GM23338 (cell line): ENCODE measurements around the gene GRM2. TPM values are rescaled to one million over a fixed set of nuclear protein-coding genes. Genes with fewer than 3 reads are reported as not detected.

ENCODE experiments used
- ATAC-seq: fragments of 200-7000 bp; cut with Tn5 transposase; 3 replicates; pipeline ENCODE4 v1.9.1; 2020
- DNase-seq: peaks from one replicate; pipeline ENCODE4 v3.0.0-alpha.2; 2015; ENCODE audit warnings: low spot score
- H2AFZ ChIP-seq: fragments of 200-600 bp; sonication (generic); 2 replicates; pipeline ENCODE4 v1.8.0; 2016; ENCODE audit warnings: antibody characterized with exemption, mild to moderate bottlenecking, moderate library complexity
- H3F3A ChIP-seq: fragments of 200-600 bp; sonication (generic); replicated peaks from 2 replicates; pipeline ENCODE4 v1.8.0; 2017; ENCODE audit warnings: antibody characterized with exemption, mixed run types, low read depth
- H3K27ac ChIP-seq: fragments of 200-600 bp; sonication (generic); 2 replicates; pipeline ENCODE4 v1.6.1; 2016; ENCODE audit warnings: low read depth
- H3K27me3 ChIP-seq: fragments of 200-600 bp; sonication (generic); 2 replicates; pipeline ENCODE4 v1.8.0; 2016; ENCODE audit warnings: mild to moderate bottlenecking, mixed run types, moderate library complexity; ENCODE audit not compliant: insufficient read depth
- H3K36me3 ChIP-seq: fragments of 200-600 bp; sonication (generic); 2 replicates; pipeline ENCODE4 v1.8.0; 2016; ENCODE audit warnings: mild to moderate bottlenecking; ENCODE audit not compliant: insufficient read depth
- H3K4me1 ChIP-seq: fragments of 200-600 bp; sonication (generic); 2 replicates; pipeline ENCODE4 v1.8.0; 2016; ENCODE audit warnings: mild to moderate bottlenecking, moderate library complexity; ENCODE audit not compliant: insufficient read depth
- H3K4me2 ChIP-seq: fragments of 200-600 bp; sonication (generic); 2 replicates; pipeline ENCODE4 v1.7.1; 2017; ENCODE audit warnings: mixed run types
- H3K4me3 ChIP-seq: fragments of 200-600 bp; sonication (generic); 2 replicates; pipeline ENCODE4 v1.6.1; 2016; ENCODE audit warnings: mixed run types
- H3K79me2 ChIP-seq: fragments of 200-600 bp; sonication (generic); replicated peaks from 2 replicates; pipeline ENCODE4 v1.8.0; 2017; ENCODE audit warnings: mild to moderate bottlenecking; ENCODE audit not compliant: insufficient read depth
- H3K9me2 ChIP-seq: fragments of 200-600 bp; sonication (generic); 2 replicates; pipeline ENCODE4 v1.8.0; 2017; ENCODE audit not compliant: insufficient read depth
- H4K20me1 ChIP-seq: fragments of 200-600 bp; sonication (generic); replicated peaks from 2 replicates; pipeline ENCODE4 v1.8.0; 2017; ENCODE audit warnings: mild to moderate bottlenecking; ENCODE audit not compliant: insufficient read depth
- H3K27ac Mint-ChIP-seq: 2 replicates; pipeline ENCODE4 v1.8.0; 2020; ENCODE audit warnings: inconsistent platforms, mild to moderate bottlenecking, moderate library complexity, mixed read lengths
- H3K27me3 Mint-ChIP-seq: 3 replicates; pipeline ENCODE4 v1.8.0; 2022; ENCODE audit warnings: low read depth, mild to moderate bottlenecking, moderate library complexity, mixed read lengths, inconsistent platforms; ENCODE audit not compliant: insufficient read depth, poor library complexity
- H3K36me3 Mint-ChIP-seq: 3 replicates; pipeline ENCODE4 v1.8.0; 2021; ENCODE audit warnings: low read depth, mild to moderate bottlenecking, inconsistent platforms, moderate library complexity, mixed read lengths
- H3K4me1 Mint-ChIP-seq: 3 replicates; pipeline ENCODE4 v1.8.0; 2020; ENCODE audit warnings: mild to moderate bottlenecking, inconsistent platforms, mixed read lengths
- H3K4me3 Mint-ChIP-seq: 3 replicates; pipeline ENCODE4 v1.8.0; 2021; ENCODE audit warnings: moderate library complexity, mild to moderate bottlenecking, inconsistent platforms, mixed read lengths
- H3K9me3 Mint-ChIP-seq: 3 replicates; pipeline ENCODE4 v1.8.0; 2020; ENCODE audit warnings: moderate library complexity, mild to moderate bottlenecking, inconsistent platforms, mixed read lengths
- CREB1 ChIP-seq: fragments of 250-450 bp; sonication (Bioruptor Pico); IDR thresholded peaks from 2 replicates; pipeline ENCODE4 v1.5.0; 2020; ENCODE audit warnings: low read depth, mild to moderate bottlenecking, moderate library complexity
- CTCF ChIP-seq, 2 experiments: fragments of 200-600 bp in 1 of 2; sonication (generic) in 1 of 2; conservative IDR thresholded peaks; 2 replicates each; pipeline versions ENCODE4 v1.5.1 to v1.6.1; 2016 to 2017; ENCODE audit warnings: antibody characterized with exemption in 2 of 2, low read depth in 2 of 2, mild to moderate bottlenecking in 2 of 2, moderate library complexity in 1 of 2
- ETS1 ChIP-seq: IDR thresholded peaks from 2 replicates; pipeline ENCODE4 v1.6.1; 2016; ENCODE audit warnings: antibody characterized with exemption
- EZH2 ChIP-seq: fragments of 200-600 bp; sonication (generic); IDR thresholded peaks from one replicate; pipeline ENCODE4 v1.8.0; 2017; ENCODE audit warnings: antibody characterized with exemption, mild to moderate bottlenecking, low read depth; ENCODE audit not compliant: unreplicated experiment
- EZH2phosphoT487 ChIP-seq: fragments of 200-600 bp; sonication (generic); IDR thresholded peaks from one replicate; pipeline ENCODE4 v1.8.1; 2018; ENCODE audit warnings: antibody characterized with exemption; ENCODE audit not compliant: unreplicated experiment
- JUNB ChIP-seq: IDR thresholded peaks from one replicate; pipeline ENCODE4 v1.6.1; 2016; ENCODE audit warnings: antibody characterized with exemption; ENCODE audit not compliant: unreplicated experiment
- NANOG ChIP-seq: IDR thresholded peaks from 2 replicates; pipeline ENCODE4 v1.6.1; 2016; ENCODE audit warnings: antibody characterized with exemption, borderline replicate concordance
- POLR2AphosphoS5 ChIP-seq: IDR thresholded peaks from 2 replicates; pipeline ENCODE4 v1.6.1; 2016; ENCODE audit warnings: antibody characterized with exemption, low read depth
- REST ChIP-seq: IDR thresholded peaks from one replicate; pipeline ENCODE4 v1.6.1; 2018; ENCODE audit warnings: antibody characterized with exemption; ENCODE audit not compliant: unreplicated experiment
- STAT1 ChIP-seq: IDR thresholded peaks from one replicate; pipeline ENCODE4 v1.6.1; 2016; ENCODE audit warnings: antibody characterized with exemption; ENCODE audit not compliant: unreplicated experiment
- ZNF114 ChIP-seq: fragments of 250-450 bp; sonication (Bioruptor Pico); IDR thresholded peaks from 2 replicates; pipeline ENCODE4 v1.5.0; 2020; ENCODE audit warnings: mild to moderate bottlenecking, moderate library complexity
- ZNF331 ChIP-seq: fragments of 250-450 bp; sonication (Bioruptor Pico); IDR thresholded peaks from 2 replicates; pipeline ENCODE4 v1.5.0; 2020; ENCODE audit warnings: low read depth, mild to moderate bottlenecking, moderate library complexity
- ZNF462 ChIP-seq: fragments of 250-450 bp; sonication (Bioruptor Pico); IDR thresholded peaks from 2 replicates; pipeline ENCODE4 v1.5.0; 2020; ENCODE audit warnings: mild to moderate bottlenecking, moderate library complexity
- polyA plus RNA-seq: library from polyadenylated mRNA; unstranded; fragments of >200 nt; fragmentation: Nextera tagmentation; extraction: Ambion mirVana; gene quantifications from 2 replicates; pipeline ENCODE4 v1.2.1, GENCODE V29; 2016
- total RNA-seq: library from RNA; depleted of rRNA; stranded (reverse); fragments of >200 nt; shearing (Covaris generic); gene quantifications from 2 replicates; pipeline ENCODE4 v1.2.3, GENCODE V29; 2014

Gene GRM2
- total and polyA plus RNA-seq, 2 experiments from 2014 or later = 2.1 to 5.1 TPM

- peaks cover 30% of the 10 kb centered on the region for H3K4me1 Mint-ChIP-seq
- Histone ChIP-seq H3K27me3 (no peaks in the 10 kb centered on the region), H2AFZ (peak overlapping the region; percentile 59; the same call in 1 of the 2 replicates), H3F3A (no peaks in the 10 kb centered on the region), H4K20me1 (no peaks in the 10 kb centered on the region), H3K79me2 (no peaks in the 10 kb centered on the region), H3K27ac (no peak overlapping the region), H3K4me2 (no peak overlapping the region), H3K4me1 (0 out of 2 replicates have a peak, but pooled peaks cover 3% of the 10 kb centered on the region), H3K4me3 (no peak overlapping the region), H3K36me3 (no peaks in the 10 kb centered on the region), H3K9me2 (no peaks in the 10 kb centered on the region)
- no peaks in the 10 kb centered on the region for H3K36me3 Mint-ChIP-seq
- ATAC-seq (no peak), DNase-seq (no peak)
- H3K9me3 Mint-ChIP-seq = no peaks in the 10 kb centered on the region
- peaks cover 7% of the 10 kb centered on the region for H3K27me3 Mint-ChIP-seq
- H3K27ac Mint-ChIP-seq = no peak overlapping the region
- H3K4me3 Mint-ChIP-seq = no peak overlapping the region
- TF ChIP-seq EZH2phosphoT487 = no peak
- TF ChIP-seq ZNF331 (CRISPR knock-in tag) = no peak
- TF ChIP-seq REST = no peak
- TF ChIP-seq CREB1 (CRISPR knock-in tag) = no peak
- TF ChIP-seq STAT1 = no peak
- no peak for TF ChIP-seq ETS1
- TF ChIP-seq POLR2AphosphoS5 = no peak
- TF ChIP-seq CTCF (conservative IDR thresholded peaks at IDR 0.05; ENCODE audit: low read depth in 2 of 2) = no peak
- TF ChIP-seq EZH2 = no peak
- TF ChIP-seq JUNB = no peak
- no peak for TF ChIP-seq NANOG
- no peak for TF ChIP-seq ZNF114
- TF ChIP-seq ZNF462 (CRISPR knock-in tag) = no peak
These were observed 14.3 kb downstream of the GRM2 start for GRCh38 chr3:51721062-51721745.
